GM18502 (cell line): ENCODE results near the gene TRAPPC11.

Experiments
- ATAC-seq: cut with Tn5 transposase; IDR thresholded peaks from one replicate; pipeline ENCODE4 v1.9.1; 2021; ENCODE audit warnings: mild to moderate bottlenecking; ENCODE audit not compliant: unreplicated experiment, poor library complexity

Gene TRAPPC11

GRCh38 chr4:183636923-183637322 is 22.2 kb upstream of the TRAPPC11 start:
- no peak for ATAC-seq

- no peak for ATAC-seq
These were observed 21.6 kb upstream of the TRAPPC11 start for GRCh38 chr4:183637461-183637860.

GRCh38 chr4:183638436-183638835 is 20.7 kb upstream of the TRAPPC11 start:
- no peak for ATAC-seq

- no peak for ATAC-seq
These were observed 19.8 kb upstream of the TRAPPC11 start for GRCh38 chr4:183639291-183639690.

- no peak for ATAC-seq
These were observed 13.8 kb upstream of the TRAPPC11 start for GRCh38 chr4:183645326-183645725.

- no peak for ATAC-seq
These were observed 1.5 kb upstream of the TRAPPC11 start for GRCh38 chr4:183657564-183657963.

GRCh38 chr4:183658362-183659028 is 598 bp upstream of the TRAPPC11 start:
- ATAC-seq, result no peak

- no peak for ATAC-seq
These were observed 764 bp downstream of the TRAPPC11 start for GRCh38 chr4:183659872-183660242.

GRCh38 chr4:183666088-183666487 is 7.0 kb downstream of the TRAPPC11 start:
- no peak for ATAC-seq

- ATAC-seq, result no peak
These were observed 11.2 kb downstream of the TRAPPC11 start for GRCh38 chr4:183670251-183670650.

- ATAC-seq, result no peak
These were observed 12.0 kb downstream of the TRAPPC11 start for GRCh38 chr4:183670960-183671555.

- no peak for ATAC-seq
These were observed 15.1 kb downstream of the TRAPPC11 start for GRCh38 chr4:183674153-183674552.

GRCh38 chr4:183675625-183676024 is 16.5 kb downstream of the TRAPPC11 start:
- ATAC-seq, result no peak

GRCh38 chr4:183681119-183681518 is 22.0 kb downstream of the TRAPPC11 start:
- ATAC-seq, result no peak

- no peak for ATAC-seq
These were observed 27.4 kb downstream of the TRAPPC11 start for GRCh38 chr4:183686461-183686860.

- no peak for ATAC-seq
These were observed 29.1 kb downstream of the TRAPPC11 start for GRCh38 chr4:183688216-183688615.

- ATAC-seq, result no peak
These were observed 31.9 kb downstream of the TRAPPC11 start for GRCh38 chr4:183691006-183691405.

- ATAC-seq, result no peak
These were observed 32.8 kb downstream of the TRAPPC11 start for GRCh38 chr4:183691897-183692296.

GRCh38 chr4:183698909-183699308 is 39.8 kb downstream of the TRAPPC11 start:
- ATAC-seq, result no peak

GRCh38 chr4:183700407-183700806 is 41.3 kb downstream of the TRAPPC11 start:
- ATAC-seq, result no peak

GRCh38 chr4:183702492-183702891 is 43.4 kb downstream of the TRAPPC11 start:
- no peak for ATAC-seq

- no peak for ATAC-seq
These were observed 55.5 kb downstream of the TRAPPC11 start for GRCh38 chr4:183714626-183715025.
